GM21529 (cell line): ENCODE results near the gene CFAP65.
A peak's percentile ranks its signal among the peaks of the same experiment; 100 is the strongest.

Source experiments
- ATAC-seq: cut with Tn5 transposase; IDR thresholded peaks from one replicate; pipeline ENCODE4 v1.9.1; 2021; ENCODE audit not compliant: unreplicated experiment

The CFAP65 gene

GRCh38 chr2:219032051-219032745 lies 9.1 kb downstream of the CFAP65 start:
- ATAC-seq = no peak

- ATAC-seq = no peak
Measured at GRCh38 chr2:219031005-219031738, 10.1 kb downstream of the CFAP65 start.

GRCh38 chr2:219030177-219030940 lies 11.0 kb downstream of the CFAP65 start:
- no peak for ATAC-seq

- ATAC-seq = peak; percentile 90
Measured at GRCh38 chr2:219029829-219030165, 11.5 kb downstream of the CFAP65 start.

GRCh38 chr2:219028996-219029828 lies 12.1 kb downstream of the CFAP65 start:
- ATAC-seq = no peak

- no peak for ATAC-seq
Measured at GRCh38 chr2:219028141-219028540, 13.2 kb downstream of the CFAP65 start.

GRCh38 chr2:219027511-219028055 lies 13.7 kb downstream of the CFAP65 start:
- ATAC-seq = no peak

- no peak for ATAC-seq
Measured at GRCh38 chr2:219026946-219027345, 14.4 kb downstream of the CFAP65 start.

GRCh38 chr2:219025637-219026585 lies 15.4 kb downstream of the CFAP65 start:
- ATAC-seq = no peak

GRCh38 chr2:219024059-219024458 lies 17.3 kb downstream of the CFAP65 start:
- ATAC-seq = no peak

GRCh38 chr2:219023045-219023605 lies 18.2 kb downstream of the CFAP65 start:
- no peak for ATAC-seq

- no peak for ATAC-seq
Measured at GRCh38 chr2:219022616-219023015, 18.7 kb downstream of the CFAP65 start.

GRCh38 chr2:219022041-219022440 lies 19.3 kb downstream of the CFAP65 start:
- ATAC-seq = no peak

- ATAC-seq = no peak
Measured at GRCh38 chr2:219021591-219021990, 19.7 kb downstream of the CFAP65 start.

GRCh38 chr2:219020604-219021365 lies 20.5 kb downstream of the CFAP65 start:
- no peak for ATAC-seq

- no peak for ATAC-seq
Measured at GRCh38 chr2:219019436-219019835, 21.9 kb downstream of the CFAP65 start.

- no peak for ATAC-seq
Measured at GRCh38 chr2:219018726-219019125, 22.6 kb downstream of the CFAP65 start.

GRCh38 chr2:219018286-219018685 lies 23.0 kb downstream of the CFAP65 start:
- no peak for ATAC-seq
